ENCODE measurements around the gene NCAPG2.

NCAPG2 gene

DNA sequence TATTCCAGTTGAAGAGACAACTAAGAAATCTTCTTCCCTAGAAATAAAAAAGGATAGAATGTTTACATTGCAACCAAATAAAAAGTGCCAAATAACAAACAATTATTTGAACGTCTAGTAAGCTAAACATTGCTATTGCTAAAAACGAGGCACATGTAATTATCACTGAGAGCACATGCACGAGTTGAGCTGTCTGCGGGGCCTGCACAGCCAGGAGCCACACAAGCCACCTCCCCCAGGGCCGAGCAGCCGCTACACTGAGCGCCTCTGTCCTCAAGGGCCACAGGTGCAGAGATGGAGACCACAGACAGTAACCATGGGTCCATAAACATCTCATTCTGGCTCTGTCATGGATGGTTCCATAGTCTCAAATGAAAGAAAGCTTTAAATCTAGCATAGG is 17.2 kb downstream of the NCAPG2 start:
- Histone ChIP-seq H3K18ac (ENCODE audit: low read length) (no peak overlapping the region), H4K91ac (ENCODE audit: low read depth, low read length) (no peak overlapping the region), H3K79me2 (ENCODE audit: control insufficient read depth, insufficient read depth, low read length, poor library complexity) (no peaks in the 10 kb centered on the region), H2AK5ac (ENCODE audit: low read length) (no peak overlapping the region), H2BK5ac (ENCODE audit: low read depth, low read length, poor library complexity) (no peak overlapping the region), H2BK12ac (ENCODE audit: low read length) (no peak overlapping the region), H2AFZ (ENCODE audit: insufficient read depth, low read length, poor library complexity) (no peak overlapping the region), H3K79me1 (ENCODE audit: low read length) (no peaks in the 10 kb centered on the region), H3K9me3 (ENCODE audit: insufficient read depth, low read depth, low read length) (peaks cover 1% of the 10 kb centered on the region), H3K4me3 (ENCODE audit: low read depth, low read length) (no peak overlapping the region), H3K36me3 (ENCODE audit: control insufficient read depth in 1 of 2, insufficient read depth in 2 of 2, low read length in 2 of 2) (peaks cover 22 to 29% of the 10 kb centered on the region in 2 experiments), H3K14ac (ENCODE audit: low read length) (no peak overlapping the region), H3K27ac (ENCODE audit: low read depth, low read length) (no peak overlapping the region), H4K12ac (ENCODE audit: low read depth, low read length) (no peak overlapping the region), H3K9ac (ENCODE audit: low read length) (no peak overlapping the region), H3K4me2 (ENCODE audit: low read length) (no peak overlapping the region), H2BK120ac (ENCODE audit: insufficient read depth, low read length, poor library complexity) (no peak overlapping the region), H3K23ac (ENCODE audit: low read length) (no peak overlapping the region), H3K27me3 (ENCODE audit: insufficient read depth, low read length) (no peaks in the 10 kb centered on the region), H3K4ac (ENCODE audit: low read depth, low read length) (no peak overlapping the region), H4K8ac (ENCODE audit: low read depth, low read length) (no peak overlapping the region), H3K4me1 (ENCODE audit: control insufficient read depth in 1 of 2, insufficient read depth in 2 of 2, low read length in 2 of 2) (no peaks in the 10 kb centered on the region)
- no CpG with 5 or more reads among the region's 7 CpGs for WGBS (ENCODE audit: extremely low coverage, insufficient coverage, insufficient read length)
- DNase-seq, result no peak

DNA sequence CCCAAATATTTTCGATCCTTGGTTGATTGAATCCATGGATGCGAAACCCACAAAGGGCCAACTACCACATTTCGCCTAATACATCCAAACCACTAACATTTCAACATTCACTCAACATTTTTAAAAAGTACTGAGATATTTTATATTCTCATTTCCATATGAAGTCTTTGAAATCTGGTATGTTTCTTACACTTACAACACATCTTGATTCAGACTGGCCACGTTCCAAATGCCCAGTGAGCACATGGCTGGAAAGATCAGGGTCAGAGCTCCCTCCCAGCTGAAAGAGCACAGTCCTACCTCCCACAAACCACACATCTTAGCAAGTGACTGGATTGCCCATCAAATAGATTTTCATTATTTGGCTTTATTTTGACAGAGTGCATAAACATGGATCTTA is 18.9 kb downstream of the NCAPG2 start:
- Histone ChIP-seq H3K4me3 (ENCODE audit: low read depth, low read length) (no peak overlapping the region), H4K8ac (ENCODE audit: low read depth, low read length) (no peak overlapping the region), H3K4me1 (ENCODE audit: control insufficient read depth in 1 of 2, insufficient read depth in 2 of 2, low read length in 2 of 2) (no peaks in the 10 kb centered on the region), H3K79me1 (ENCODE audit: low read length) (no peaks in the 10 kb centered on the region), H3K9me3 (ENCODE audit: insufficient read depth, low read depth, low read length) (peaks cover 1% of the 10 kb centered on the region), H2BK120ac (ENCODE audit: insufficient read depth, low read length, poor library complexity) (no peak overlapping the region), H2BK5ac (ENCODE audit: low read depth, low read length, poor library complexity) (no peak overlapping the region), H3K27ac (ENCODE audit: low read depth, low read length) (no peak overlapping the region), H3K18ac (ENCODE audit: low read length) (no peak overlapping the region), H2BK12ac (ENCODE audit: low read length) (no peak overlapping the region), H4K12ac (ENCODE audit: low read depth, low read length) (no peak overlapping the region), H3K9ac (ENCODE audit: low read length) (no peak overlapping the region), H3K23ac (ENCODE audit: low read length) (no peak overlapping the region), H3K4me2 (ENCODE audit: low read length) (no peak overlapping the region), H3K27me3 (ENCODE audit: insufficient read depth, low read length) (no peaks in the 10 kb centered on the region), H2AK5ac (ENCODE audit: low read length) (no peak overlapping the region), H3K14ac (ENCODE audit: low read length) (no peak overlapping the region), H2AFZ (ENCODE audit: insufficient read depth, low read length, poor library complexity) (no peak overlapping the region), H4K91ac (ENCODE audit: low read depth, low read length) (no peak overlapping the region), H3K36me3 (ENCODE audit: control insufficient read depth in 1 of 2, insufficient read depth in 2 of 2, low read length in 2 of 2) (peaks cover 22 to 26% of the 10 kb centered on the region in 2 experiments), H3K4ac (ENCODE audit: low read depth, low read length) (no peak overlapping the region), H3K79me2 (ENCODE audit: control insufficient read depth, insufficient read depth, low read length, poor library complexity) (no peaks in the 10 kb centered on the region)
- 100% methylated on average over 1 of the region's 4 CpGs for WGBS (ENCODE audit: extremely low coverage, insufficient coverage, insufficient read length)
- DNase-seq, result no peak

DNA sequence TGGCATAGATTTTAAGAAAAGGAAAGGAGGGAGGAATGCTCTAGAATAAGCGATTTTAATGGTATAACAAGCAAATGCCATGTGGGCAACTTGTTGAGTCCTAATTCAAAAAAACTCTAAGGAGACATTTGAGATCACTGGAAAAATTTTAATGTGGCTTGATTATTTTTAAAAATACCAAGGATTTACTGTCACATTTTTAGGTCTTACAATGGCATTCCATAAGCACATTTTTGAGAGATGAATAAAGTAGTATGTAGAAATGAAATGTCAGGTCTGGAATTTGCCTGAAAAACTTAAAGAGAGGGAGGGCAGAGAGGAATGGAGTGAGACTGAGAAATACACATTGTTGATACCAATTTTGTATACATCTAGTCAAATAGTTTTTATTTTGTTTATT is 20.3 kb downstream of the NCAPG2 start:
- DNase-seq, result peak in 1 of 2 donors; percentile 57
- no peak overlapping the region for H2AFZ ChIP-seq (ENCODE audit: insufficient read depth, low read length, poor library complexity)
- peaks cover 27 to 28% of the 10 kb centered on the region in 2 experiments for H3K36me3 ChIP-seq (ENCODE audit: control insufficient read depth in 1 of 2, insufficient read depth in 2 of 2, low read length in 2 of 2)
- H3K79me2 ChIP-seq (ENCODE audit: control insufficient read depth, insufficient read depth, low read length, poor library complexity), result no peaks in the 10 kb centered on the region
- no peak overlapping the region for H3K18ac ChIP-seq (ENCODE audit: low read length)
- H3K27ac ChIP-seq (ENCODE audit: low read depth, low read length), result no peak overlapping the region
- no peak overlapping the region for H3K9ac ChIP-seq (ENCODE audit: low read length)
- H3K4me1 ChIP-seq (ENCODE audit: control insufficient read depth in 1 of 2, insufficient read depth in 2 of 2, low read length in 2 of 2), result no peaks in the 10 kb centered on the region
- WGBS (ENCODE audit: extremely low coverage, insufficient coverage, insufficient read length), result no CpG with 5 or more reads among the region's 1 CpG
- no peak overlapping the region for H2BK120ac ChIP-seq (ENCODE audit: insufficient read depth, low read length, poor library complexity)
- H3K27me3 ChIP-seq (ENCODE audit: insufficient read depth, low read length), result no peaks in the 10 kb centered on the region
- no peak overlapping the region for H3K4me3 ChIP-seq (ENCODE audit: low read depth, low read length)
- H4K12ac ChIP-seq (ENCODE audit: low read depth, low read length), result no peak overlapping the region
- H3K23ac ChIP-seq (ENCODE audit: low read length), result no peak overlapping the region
- H3K79me1 ChIP-seq (ENCODE audit: low read length), result no peaks in the 10 kb centered on the region
- H3K14ac ChIP-seq (ENCODE audit: low read length), result no peak overlapping the region
- H2BK12ac ChIP-seq (ENCODE audit: low read length), result no peak overlapping the region
- no peak overlapping the region for H4K8ac ChIP-seq (ENCODE audit: low read depth, low read length)
- H3K4me2 ChIP-seq (ENCODE audit: low read length), result no peak overlapping the region
- H2AK5ac ChIP-seq (ENCODE audit: low read length), result no peak overlapping the region
- peaks cover 1% of the 10 kb centered on the region for H3K9me3 ChIP-seq (ENCODE audit: insufficient read depth, low read depth, low read length)
- no peak overlapping the region for H4K91ac ChIP-seq (ENCODE audit: low read depth, low read length)
- no peak overlapping the region for H3K4ac ChIP-seq (ENCODE audit: low read depth, low read length)
- H2BK5ac ChIP-seq (ENCODE audit: low read depth, low read length, poor library complexity), result no peak overlapping the region

DNA sequence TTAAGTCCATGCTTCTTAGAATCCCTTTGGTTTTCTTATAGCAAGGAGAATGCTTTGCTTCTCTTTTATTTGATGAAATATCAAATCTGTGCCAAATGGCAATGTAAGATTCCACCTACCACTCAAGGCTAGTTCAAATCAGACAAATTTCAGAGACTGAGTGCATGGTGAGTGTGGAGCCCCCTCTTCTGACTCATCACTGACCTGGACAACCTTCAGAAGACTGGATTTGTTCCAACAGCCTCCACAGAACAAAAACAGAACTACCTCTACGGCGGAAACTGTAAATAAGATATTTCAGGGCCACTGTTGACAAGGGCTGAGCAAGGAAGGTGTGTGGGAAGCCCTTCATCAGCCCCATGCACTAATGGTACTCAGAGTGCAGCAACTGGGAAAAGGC is 21.1 kb downstream of the NCAPG2 start:
- no peak for DNase-seq
- H4K12ac ChIP-seq (ENCODE audit: low read depth, low read length), result no peak overlapping the region
- H3K36me3 ChIP-seq (ENCODE audit: control insufficient read depth in 1 of 2, insufficient read depth in 2 of 2, low read length in 2 of 2), result peaks cover 24 to 29% of the 10 kb centered on the region in 2 experiments
- no peak overlapping the region for H2AK5ac ChIP-seq (ENCODE audit: low read length)
- H3K14ac ChIP-seq (ENCODE audit: low read length), result no peak overlapping the region
- no peak overlapping the region for H3K4ac ChIP-seq (ENCODE audit: low read depth, low read length)
- H2BK5ac ChIP-seq (ENCODE audit: low read depth, low read length, poor library complexity), result no peak overlapping the region
- H3K9ac ChIP-seq (ENCODE audit: low read length), result no peak overlapping the region
- WGBS (ENCODE audit: extremely low coverage, insufficient coverage, insufficient read length), result no CpG with 5 or more reads among the region's 2 CpGs
- H3K79me1 ChIP-seq (ENCODE audit: low read length), result no peaks in the 10 kb centered on the region
- H2AFZ ChIP-seq (ENCODE audit: insufficient read depth, low read length, poor library complexity), result no peak overlapping the region
- H3K27ac ChIP-seq (ENCODE audit: low read depth, low read length), result no peak overlapping the region
- no peak overlapping the region for H2BK12ac ChIP-seq (ENCODE audit: low read length)
- no peak overlapping the region for H3K4me3 ChIP-seq (ENCODE audit: low read depth, low read length)
- H4K91ac ChIP-seq (ENCODE audit: low read depth, low read length), result no peak overlapping the region
- H3K4me2 ChIP-seq (ENCODE audit: low read length), result no peak overlapping the region
- H3K79me2 ChIP-seq (ENCODE audit: control insufficient read depth, insufficient read depth, low read length, poor library complexity), result no peaks in the 10 kb centered on the region
- peaks cover 1% of the 10 kb centered on the region for H3K9me3 ChIP-seq (ENCODE audit: insufficient read depth, low read depth, low read length)
- H3K4me1 ChIP-seq (ENCODE audit: control insufficient read depth in 1 of 2, insufficient read depth in 2 of 2, low read length in 2 of 2), result no peaks in the 10 kb centered on the region
- no peak overlapping the region for H3K23ac ChIP-seq (ENCODE audit: low read length)
- no peak overlapping the region for H4K8ac ChIP-seq (ENCODE audit: low read depth, low read length)
- no peaks in the 10 kb centered on the region for H3K27me3 ChIP-seq (ENCODE audit: insufficient read depth, low read length)
- no peak overlapping the region for H2BK120ac ChIP-seq (ENCODE audit: insufficient read depth, low read length, poor library complexity)
- H3K18ac ChIP-seq (ENCODE audit: low read length), result no peak overlapping the region

Data from trophoblast cell (in vitro differentiated cells and primary cell).